Glomerular visceral epithelial cell (primary cell): Measurements from ENCODE around the gene THAP12.

Experiments
- DNase-seq: peaks from one replicate; pipeline ENCODE4 v3.0.0-alpha.2; 2016; ENCODE audit errors: extremely low spot score

The THAP12 gene

GRCh38 chr11:76307396-76307795, 73.5 kb downstream of the THAP12 start:
- no peak for DNase-seq

- DNase-seq = no peak
Observed at GRCh38 chr11:76303399-76303798, 77.5 kb downstream of the THAP12 start.

- no peak for DNase-seq
Observed at GRCh38 chr11:76302996-76303395, 77.9 kb downstream of the THAP12 start.
